ENCODE measurements around the gene CABP2.
A peak's percentile ranks its signal among the peaks of the same experiment; 100 is the strongest.
"Not testable (repeated sequence)": the region's sequence is repeated elsewhere in the genome, so short reads cannot be mapped to it uniquely, and the experiment has no call there.

CABP2 gene

DNA sequence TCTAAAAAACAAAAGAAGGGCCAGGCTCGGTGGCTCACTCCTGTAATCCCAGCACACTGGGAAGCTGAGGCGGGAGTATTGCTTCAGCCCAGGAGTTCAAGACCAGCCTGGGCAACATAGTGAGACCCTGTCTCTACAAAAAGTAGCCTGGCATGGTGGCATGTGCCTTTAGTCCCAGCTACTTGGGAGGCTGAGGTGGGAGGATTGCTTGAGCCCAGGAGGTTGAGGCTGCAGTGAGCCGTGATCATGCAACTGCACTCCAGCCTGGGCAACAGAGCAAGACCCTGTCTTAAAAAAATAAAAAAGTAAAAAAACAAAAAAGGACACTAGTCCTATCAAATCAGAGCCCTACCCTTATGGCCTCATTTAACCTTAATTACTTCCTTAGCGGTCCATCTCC lies 11.7 kb downstream of the CABP2 start:
- H3K27me3 ChIP-seq (replicated peaks; ENCODE audit: control insufficient read depth, insufficient read depth, low read length, poor library complexity, severe bottlenecking); H3K9me3 ChIP-seq (ENCODE audit: control insufficient read depth, low read length); DNase-seq; H3K36me3 ChIP-seq (ENCODE audit: control insufficient read depth, insufficient read depth, low read length); H3K27ac ChIP-seq (ENCODE audit: insufficient read depth, low read length, poor library complexity, severe bottlenecking); H3K4me3 ChIP-seq (ENCODE audit: insufficient read depth, low read depth, low read length, poor library complexity, severe bottlenecking): not testable (repeated sequence)
- H3K4me1 ChIP-seq (ENCODE audit: control insufficient read depth, insufficient read depth, low read length, poor library complexity, severe bottlenecking): peaks cover 19% of the 10 kb centered on the region

DNA sequence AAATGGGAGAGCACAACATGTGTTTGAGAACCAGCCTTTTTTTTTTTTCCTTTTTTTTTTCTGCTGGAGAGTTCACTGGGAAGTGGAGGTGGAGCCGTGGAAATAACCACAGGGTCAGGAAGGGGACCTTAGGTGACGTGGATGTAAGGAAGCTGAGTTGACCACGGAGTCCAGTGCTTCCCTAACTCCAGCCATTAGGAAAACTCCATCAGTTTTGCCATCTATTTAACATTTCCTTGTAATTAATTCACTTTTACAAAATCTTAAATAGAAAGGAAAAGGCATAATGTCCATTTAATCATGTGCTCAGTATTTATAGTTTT lies 13.3 kb downstream of the CABP2 start:
- Histone ChIP-seq H3K36me3 (ENCODE audit: control insufficient read depth, insufficient read depth, low read length) (peaks cover 5% of the 10 kb centered on the region), H3K4me3 (ENCODE audit: insufficient read depth, low read depth, low read length, poor library complexity, severe bottlenecking) (no peak overlapping the region), H3K4me1 (ENCODE audit: control insufficient read depth, insufficient read depth, low read length, poor library complexity, severe bottlenecking) (peaks cover 30% of the 10 kb centered on the region), H3K27ac (ENCODE audit: insufficient read depth, low read length, poor library complexity, severe bottlenecking) (no peak overlapping the region), H3K27me3 (replicated peaks; ENCODE audit: control insufficient read depth, insufficient read depth, low read length, poor library complexity, severe bottlenecking) (no peaks in the 10 kb centered on the region), H3K9me3 (ENCODE audit: control insufficient read depth, low read length) (no peaks in the 10 kb centered on the region)
- DNase-seq: no peak

GRCh38 chr11:67508486-67509121 lies 14.6 kb downstream of the CABP2 start:
- no peaks in the 10 kb centered on the region for H3K9me3 ChIP-seq (ENCODE audit: control insufficient read depth, low read length)
- H3K27ac ChIP-seq (ENCODE audit: insufficient read depth, low read length, poor library complexity, severe bottlenecking): peak overlapping the region; percentile 98
- DNase-seq: peak; percentile 95 to 99 (median 98)
- peaks cover 35% of the 10 kb centered on the region for H3K4me1 ChIP-seq (ENCODE audit: control insufficient read depth, insufficient read depth, low read length, poor library complexity, severe bottlenecking)
- H3K4me3 ChIP-seq (ENCODE audit: insufficient read depth, low read depth, low read length, poor library complexity, severe bottlenecking): peak overlapping the region; percentile 95
- no peaks in the 10 kb centered on the region for H3K27me3 ChIP-seq (replicated peaks; ENCODE audit: control insufficient read depth, insufficient read depth, low read length, poor library complexity, severe bottlenecking)
- H3K36me3 ChIP-seq (ENCODE audit: control insufficient read depth, insufficient read depth, low read length): peaks cover 5% of the 10 kb centered on the region

- Histone ChIP-seq H3K9me3 (ENCODE audit: control insufficient read depth, low read length) (no peaks in the 10 kb centered on the region), H3K27ac (ENCODE audit: insufficient read depth, low read length, poor library complexity, severe bottlenecking) (peak within 1 kb of the TSS; percentile 98), H3K27me3 (replicated peaks; ENCODE audit: control insufficient read depth, insufficient read depth, low read length, poor library complexity, severe bottlenecking) (no peaks in the 10 kb centered on the region), H3K4me3 (ENCODE audit: insufficient read depth, low read depth, low read length, poor library complexity, severe bottlenecking) (peak within 1 kb of the TSS; percentile 95), H3K4me1 (ENCODE audit: control insufficient read depth, insufficient read depth, low read length, poor library complexity, severe bottlenecking) (peaks cover 41% of the 10 kb centered on the region), H3K36me3 (ENCODE audit: control insufficient read depth, insufficient read depth, low read length) (peaks cover 5% of the 10 kb centered on the region)
- peak; percentile 95 to 97 (median 96) for DNase-seq
These were observed 15.3 kb downstream of the CABP2 start, which contains the start of gene CDK2AP2 for GRCh38 chr11:67507864-67508485. Gene CDK2AP2 (minus strand): TSS chr11:67508162. CDS start chr11:67508082, 80 bp downstream.

DNA sequence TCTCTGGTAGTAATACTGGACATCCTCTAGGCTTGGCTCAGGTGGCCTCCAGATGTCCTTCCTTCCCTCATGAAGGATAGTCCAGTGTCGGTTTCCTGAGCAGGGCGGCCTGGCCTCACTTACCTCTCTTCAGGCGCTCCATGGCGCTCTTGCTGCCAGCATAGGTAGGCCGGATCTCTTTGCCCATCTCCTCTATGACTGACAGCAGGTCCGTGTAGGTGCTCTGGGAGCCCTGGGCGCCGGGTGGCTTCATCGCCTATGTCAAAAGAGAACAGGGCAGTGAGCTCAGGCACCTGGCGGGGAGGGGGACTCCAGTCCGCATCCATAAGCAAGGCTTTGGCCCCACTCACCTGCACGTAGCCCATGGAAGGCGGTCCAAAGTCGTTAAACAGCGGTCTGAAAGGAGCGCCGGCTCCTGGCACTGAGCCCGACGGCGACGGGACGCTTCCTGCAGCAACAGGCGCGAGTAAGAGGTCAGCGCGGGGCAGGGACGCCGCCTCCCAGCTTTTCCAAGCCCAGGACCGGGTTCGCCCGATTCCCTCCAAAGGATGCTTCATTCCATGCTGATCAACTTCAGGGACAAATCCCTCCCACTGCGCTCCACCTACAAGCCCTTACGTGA lies 15.9 kb downstream of the CABP2 start:
- H3K4me1 ChIP-seq (ENCODE audit: control insufficient read depth, insufficient read depth, low read length, poor library complexity, severe bottlenecking): peaks cover 41% of the 10 kb centered on the region
- H3K36me3 ChIP-seq (ENCODE audit: control insufficient read depth, insufficient read depth, low read length): peaks cover 9% of the 10 kb centered on the region
- H3K27me3 ChIP-seq (replicated peaks; ENCODE audit: control insufficient read depth, insufficient read depth, low read length, poor library complexity, severe bottlenecking): no peaks in the 10 kb centered on the region
- peak overlapping the region; percentile 98 for H3K27ac ChIP-seq (ENCODE audit: insufficient read depth, low read length, poor library complexity, severe bottlenecking)
- H3K4me3 ChIP-seq (ENCODE audit: insufficient read depth, low read depth, low read length, poor library complexity, severe bottlenecking): peak overlapping the region; percentile 95
- DNase-seq: no peak
- no peaks in the 10 kb centered on the region for H3K9me3 ChIP-seq (ENCODE audit: control insufficient read depth, low read length)

GRCh38 chr11:67506426-67507051 lies 16.7 kb downstream of the CABP2 start:
- Histone ChIP-seq H3K36me3 (ENCODE audit: control insufficient read depth, insufficient read depth, low read length) (peaks cover 15% of the 10 kb centered on the region), H3K27me3 (replicated peaks; ENCODE audit: control insufficient read depth, insufficient read depth, low read length, poor library complexity, severe bottlenecking) (no peaks in the 10 kb centered on the region), H3K4me3 (ENCODE audit: insufficient read depth, low read depth, low read length, poor library complexity, severe bottlenecking) (no peak overlapping the region), H3K9me3 (ENCODE audit: control insufficient read depth, low read length) (no peaks in the 10 kb centered on the region), H3K27ac (ENCODE audit: insufficient read depth, low read length, poor library complexity, severe bottlenecking) (peak overlapping the region; percentile 81), H3K4me1 (ENCODE audit: control insufficient read depth, insufficient read depth, low read length, poor library complexity, severe bottlenecking) (peaks cover 41% of the 10 kb centered on the region)
- no peak for DNase-seq

DNA sequence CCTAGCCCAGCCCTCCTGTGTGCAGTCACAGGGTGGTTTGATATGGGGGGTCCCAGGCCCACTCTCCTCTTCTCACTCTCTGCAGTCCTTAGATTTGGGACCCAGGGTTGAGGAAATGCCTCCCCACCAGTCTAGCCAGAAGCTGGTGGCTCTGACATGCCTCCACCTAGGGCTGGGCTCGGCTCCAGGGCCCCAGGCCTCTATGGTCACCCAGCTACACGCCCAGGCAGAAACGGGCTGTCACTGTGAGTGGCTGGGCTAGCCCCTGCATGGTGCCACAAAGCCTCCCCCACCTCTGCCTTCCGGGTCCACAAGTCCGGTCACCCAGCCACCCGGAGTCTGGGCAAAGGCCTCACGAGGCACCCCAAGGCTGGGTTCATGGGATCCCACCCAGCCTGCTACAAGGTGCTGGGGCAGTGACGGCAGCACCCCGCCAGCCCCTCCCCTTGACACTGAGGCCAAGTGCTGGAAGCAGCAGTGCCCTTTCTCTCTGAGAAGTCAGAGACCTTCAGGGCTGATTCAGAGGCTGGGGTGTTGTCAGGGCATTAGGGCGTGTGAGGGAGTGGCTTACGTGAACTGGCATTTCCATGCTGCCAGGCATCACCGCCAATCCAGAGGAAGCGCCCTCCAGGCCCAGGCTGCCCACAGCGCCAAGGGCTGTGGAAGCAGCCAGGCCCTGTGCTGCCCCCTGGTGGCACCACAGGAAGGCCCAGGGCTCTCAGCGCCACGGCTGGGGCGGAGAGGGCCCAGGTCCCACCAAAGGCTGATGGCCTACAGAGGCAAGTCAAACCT lies 17.4 kb downstream of the CABP2 start:
- peak; percentile 87 to 88 (median 87) for DNase-seq
- H3K9me3 ChIP-seq (ENCODE audit: control insufficient read depth, low read length): no peaks in the 10 kb centered on the region
- peaks cover 41% of the 10 kb centered on the region for H3K4me1 ChIP-seq (ENCODE audit: control insufficient read depth, insufficient read depth, low read length, poor library complexity, severe bottlenecking)
- H3K4me3 ChIP-seq (ENCODE audit: insufficient read depth, low read depth, low read length, poor library complexity, severe bottlenecking): peak overlapping the region; percentile 85
- no peaks in the 10 kb centered on the region for H3K27me3 ChIP-seq (replicated peaks; ENCODE audit: control insufficient read depth, insufficient read depth, low read length, poor library complexity, severe bottlenecking)
- peaks cover 15% of the 10 kb centered on the region for H3K36me3 ChIP-seq (ENCODE audit: control insufficient read depth, insufficient read depth, low read length)
- peak overlapping the region; percentile 81 for H3K27ac ChIP-seq (ENCODE audit: insufficient read depth, low read length, poor library complexity, severe bottlenecking)

GRCh38 chr11:67504950-67505581 lies 18.2 kb downstream of the CABP2 start, which contains the start of gene PITPNM1:
Gene PITPNM1 (minus strand): TSS chr11:67505363. CDS start chr11:67504180, 1,183 bp downstream.
- H3K4me1 ChIP-seq (ENCODE audit: control insufficient read depth, insufficient read depth, low read length, poor library complexity, severe bottlenecking): peaks cover 41% of the 10 kb centered on the region
- H3K9me3 ChIP-seq (ENCODE audit: control insufficient read depth, low read length): no peaks in the 10 kb centered on the region
- no peaks in the 10 kb centered on the region for H3K27me3 ChIP-seq (replicated peaks; ENCODE audit: control insufficient read depth, insufficient read depth, low read length, poor library complexity, severe bottlenecking)
- peaks cover 20% of the 10 kb centered on the region for H3K36me3 ChIP-seq (ENCODE audit: control insufficient read depth, insufficient read depth, low read length)
- H3K27ac ChIP-seq (ENCODE audit: insufficient read depth, low read length, poor library complexity, severe bottlenecking): peak within 1 kb of the TSS; percentile 81
- DNase-seq: peak; percentile 50 to 64 (median 53)
- H3K4me3 ChIP-seq (ENCODE audit: insufficient read depth, low read depth, low read length, poor library complexity, severe bottlenecking): peak within 1 kb of the TSS; percentile 85
